K562 (cell line): ENCODE data around the gene ETV4. TPM values are rescaled to one million over a fixed set of nuclear protein-coding genes. Genes with fewer than 3 reads are reported as not detected.
A peak's percentile ranks its signal among the peaks of the same experiment; 100 is the strongest.

ENCODE experiments used
- ADNP ChIP-seq: fragments of 200-800 bp; sonication (Bioruptor generic); IDR thresholded peaks from 2 replicates; pipeline ENCODE4 v1.6.1; 2016; ENCODE audit warnings: missing genetic modification characterization, missing compliant biosample characterization
- FOXP1 ChIP-seq: sonication (generic); formaldehyde crosslinking; IDR thresholded peaks from 2 replicates; pipeline ENCODE4 v1.8.0; 2022; ENCODE audit warnings: mild to moderate bottlenecking, missing genetic modification reagents
- GABPA ChIP-seq: fragments of 200-800 bp; sonication (Bioruptor generic); conservative IDR thresholded peaks from 2 replicates; pipeline ENCODE4 v1.6.1; 2016; ENCODE audit warnings: low read depth, missing genetic modification characterization, missing compliant biosample characterization
- HEY1 ChIP-seq: fragments of 250-450 bp; sonication (Bioruptor Pico); IDR thresholded peaks from 2 replicates; pipeline ENCODE4 v1.5.0; 2020; ENCODE audit warnings: mild to moderate bottlenecking, moderate library complexity, borderline replicate concordance
- IRF2 ChIP-seq: sonication (generic); formaldehyde crosslinking; IDR thresholded peaks from 2 replicates; pipeline ENCODE4 v1.8.1; 2022; ENCODE audit warnings: mild to moderate bottlenecking, missing genetic modification reagents
- NEUROD1 ChIP-seq: fragments of 150-350 bp; IDR thresholded peaks from 2 replicates; pipeline ENCODE4 v1.6.1; 2014; ENCODE audit warnings: borderline replicate concordance, low read length, low read depth; ENCODE audit not compliant: partially characterized antibody
- NFE2L1 ChIP-seq: fragments of 450-650 bp; IDR thresholded peaks from 2 replicates; pipeline ENCODE4 v1.6.1; 2016; ENCODE audit warnings: missing genetic modification characterization, low read depth, mild to moderate bottlenecking, missing compliant biosample characterization, moderate library complexity, borderline replicate concordance
- NFXL1 ChIP-seq: fragments of 450-650 bp; formaldehyde crosslinking; IDR thresholded peaks from 2 replicates; pipeline ENCODE4 v1.4.0; 2021; ENCODE audit warnings: mild to moderate bottlenecking
- TARDBP ChIP-seq: fragments of 450-650 bp; IDR thresholded peaks from 2 replicates; pipeline ENCODE4 v1.6.1; 2016
- YBX1 ChIP-seq: fragments of 450-650 bp; IDR thresholded peaks from 2 replicates; pipeline ENCODE4 v1.7.1; 2016; ENCODE audit warnings: mild to moderate bottlenecking
- ZNF197 ChIP-seq: fragments of 200-800 bp; sonication (Bioruptor generic); IDR thresholded peaks from 2 replicates; pipeline ENCODE4 v1.6.1; 2016; ENCODE audit warnings: low read depth, missing genetic modification characterization, missing compliant biosample characterization
- ZNF589 ChIP-seq: fragments of 200-800 bp; sonication (Bioruptor generic); IDR thresholded peaks from 2 replicates; pipeline ENCODE4 v1.6.1; 2016; ENCODE audit warnings: low read depth, missing genetic modification characterization, missing compliant biosample characterization
- ZNF717 ChIP-seq: fragments of 250-450 bp; sonication (Bioruptor Pico); IDR thresholded peaks from 2 replicates; pipeline ENCODE4 v1.5.0; 2021
- polyA plus RNA-seq, 8 experiments: library from polyadenylated mRNA; depleted of rRNA in 4 of 8; stranded (reverse) in 5 of 8; unstranded in 3 of 8; fragments of >200 nt; fragmentation: Nextera tagmentation in 2 of 8; fragmentation: Illumina TruSeq in 1 of 8; extraction: Ambion mirVana in 2 of 8; extraction: Trizol in 1 of 8; gene quantifications; 2 replicates each; pipeline versions ENCODE4 v1.2.1 to v1.2.3, GENCODE V29; 2011 to 2014; ENCODE audit warnings: inconsistent platforms in 1 of 8, missing spikeins in 1 of 8
- total RNA-seq, 7 experiments: library from RNA; depleted of rRNA in 6 of 7; stranded (reverse); fragments of >200 nt in 6 of 7; fragmentation: Illumina TruSeq in 2 of 7; extraction: Trizol in 2 of 7; gene quantifications; 2 replicates each; pipeline versions ENCODE4 v1.2.1 to v1.2.3, GENCODE V29; 2011 to 2021; ENCODE audit warnings: low replicate concordance in 1 of 7
- TF ChIP-seq, protein P1 (sequence below): sonication (generic); formaldehyde crosslinking; IDR thresholded peaks from 2 replicates; pipeline ENCODE4 v1.4.0; 2020; ENCODE audit warnings: mild to moderate bottlenecking, missing genetic modification reagents
- TF ChIP-seq, protein P2 (sequence below): sonication (generic); formaldehyde crosslinking; IDR thresholded peaks from 2 replicates; pipeline ENCODE4 v1.8.0; 2022; ENCODE audit warnings: mild to moderate bottlenecking, missing genetic modification reagents, borderline replicate concordance
- TF ChIP-seq, protein P3 (sequence below): fragments of 450-650 bp; IDR thresholded peaks from 2 replicates; pipeline ENCODE4 v1.6.1; 2017; ENCODE audit warnings: antibody characterized with exemption, mild to moderate bottlenecking
- TF ChIP-seq, protein P4 (sequence below): sonication (generic); formaldehyde crosslinking; IDR thresholded peaks from 2 replicates; pipeline ENCODE4 v1.8.0; 2022; ENCODE audit warnings: mild to moderate bottlenecking, missing genetic modification reagents

Gene ETV4
- total and polyA plus RNA-seq, 9 of the 15 experiments (the other 6 are each of a cell fraction or from before 2014, with no cell fraction given) = 5.5 to 66.3 (median 28.2) TPM

DNA sequence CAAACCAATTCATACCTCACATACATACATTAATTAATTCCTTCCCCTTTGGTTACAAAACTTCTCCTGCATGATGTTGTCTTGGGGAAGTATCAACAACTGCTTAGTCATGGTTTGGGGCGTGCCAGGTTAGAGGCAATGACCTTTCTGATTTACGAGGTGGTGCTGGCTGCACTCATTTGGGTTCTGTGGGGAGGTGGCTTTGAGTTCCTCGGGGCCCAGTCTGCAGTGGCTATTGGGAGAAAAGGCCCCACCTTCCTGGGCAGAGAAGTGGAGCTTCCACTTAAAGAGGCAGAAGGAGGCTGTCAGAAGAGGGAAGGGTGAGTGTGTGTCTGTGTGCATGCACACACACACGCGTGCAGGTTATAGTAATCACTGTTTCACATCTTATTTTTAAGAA lies 10.2 kb upstream of the ETV4 start (continued):
- TF ChIP-seq FOXP1 (no peak), ZNF197 (CRISPR knock-in tag) (no peak), TARDBP (no peak), ZNF589 (CRISPR knock-in tag) (no peak), GABPA (no peak), NEUROD1 (no peak), ADNP (tag) (no peak), ZNF717 (CRISPR knock-in tag) (no peak), YBX1 (no peak), IRF2 (no peak), NFXL1 (CRISPR knock-in tag) (no peak), NFE2L1 (tag) (peak; percentile 96), HEY1 (CRISPR knock-in tag) (no peak)
- TF ChIP-seq, protein P1, sequence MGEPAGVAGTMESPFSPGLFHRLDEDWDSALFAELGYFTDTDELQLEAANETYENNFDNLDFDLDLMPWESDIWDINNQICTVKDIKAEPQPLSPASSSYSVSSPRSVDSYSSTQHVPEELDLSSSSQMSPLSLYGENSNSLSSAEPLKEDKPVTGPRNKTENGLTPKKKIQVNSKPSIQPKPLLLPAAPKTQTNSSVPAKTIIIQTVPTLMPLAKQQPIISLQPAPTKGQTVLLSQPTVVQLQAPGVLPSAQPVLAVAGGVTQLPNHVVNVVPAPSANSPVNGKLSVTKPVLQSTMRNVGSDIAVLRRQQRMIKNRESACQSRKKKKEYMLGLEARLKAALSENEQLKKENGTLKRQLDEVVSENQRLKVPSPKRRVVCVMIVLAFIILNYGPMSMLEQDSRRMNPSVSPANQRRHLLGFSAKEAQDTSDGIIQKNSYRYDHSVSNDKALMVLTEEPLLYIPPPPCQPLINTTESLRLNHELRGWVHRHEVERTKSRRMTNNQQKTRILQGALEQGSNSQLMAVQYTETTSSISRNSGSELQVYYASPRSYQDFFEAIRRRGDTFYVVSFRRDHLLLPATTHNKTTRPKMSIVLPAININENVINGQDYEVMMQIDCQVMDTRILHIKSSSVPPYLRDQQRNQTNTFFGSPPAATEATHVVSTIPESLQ = no peak
- TF ChIP-seq, protein P2, sequence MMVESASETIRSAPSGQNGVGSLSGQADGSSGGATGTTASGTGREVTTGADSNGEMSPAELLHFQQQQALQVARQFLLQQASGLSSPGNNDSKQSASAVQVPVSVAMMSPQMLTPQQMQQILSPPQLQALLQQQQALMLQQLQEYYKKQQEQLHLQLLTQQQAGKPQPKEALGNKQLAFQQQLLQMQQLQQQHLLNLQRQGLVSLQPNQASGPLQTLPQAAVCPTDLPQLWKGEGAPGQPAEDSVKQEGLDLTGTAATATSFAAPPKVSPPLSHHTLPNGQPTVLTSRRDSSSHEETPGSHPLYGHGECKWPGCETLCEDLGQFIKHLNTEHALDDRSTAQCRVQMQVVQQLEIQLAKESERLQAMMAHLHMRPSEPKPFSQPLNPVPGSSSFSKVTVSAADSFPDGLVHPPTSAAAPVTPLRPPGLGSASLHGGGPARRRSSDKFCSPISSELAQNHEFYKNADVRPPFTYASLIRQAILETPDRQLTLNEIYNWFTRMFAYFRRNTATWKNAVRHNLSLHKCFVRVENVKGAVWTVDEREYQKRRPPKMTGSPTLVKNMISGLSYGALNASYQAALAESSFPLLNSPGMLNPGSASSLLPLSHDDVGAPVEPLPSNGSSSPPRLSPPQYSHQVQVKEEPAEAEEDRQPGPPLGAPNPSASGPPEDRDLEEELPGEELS = no peak
- TF ChIP-seq, protein P3, sequence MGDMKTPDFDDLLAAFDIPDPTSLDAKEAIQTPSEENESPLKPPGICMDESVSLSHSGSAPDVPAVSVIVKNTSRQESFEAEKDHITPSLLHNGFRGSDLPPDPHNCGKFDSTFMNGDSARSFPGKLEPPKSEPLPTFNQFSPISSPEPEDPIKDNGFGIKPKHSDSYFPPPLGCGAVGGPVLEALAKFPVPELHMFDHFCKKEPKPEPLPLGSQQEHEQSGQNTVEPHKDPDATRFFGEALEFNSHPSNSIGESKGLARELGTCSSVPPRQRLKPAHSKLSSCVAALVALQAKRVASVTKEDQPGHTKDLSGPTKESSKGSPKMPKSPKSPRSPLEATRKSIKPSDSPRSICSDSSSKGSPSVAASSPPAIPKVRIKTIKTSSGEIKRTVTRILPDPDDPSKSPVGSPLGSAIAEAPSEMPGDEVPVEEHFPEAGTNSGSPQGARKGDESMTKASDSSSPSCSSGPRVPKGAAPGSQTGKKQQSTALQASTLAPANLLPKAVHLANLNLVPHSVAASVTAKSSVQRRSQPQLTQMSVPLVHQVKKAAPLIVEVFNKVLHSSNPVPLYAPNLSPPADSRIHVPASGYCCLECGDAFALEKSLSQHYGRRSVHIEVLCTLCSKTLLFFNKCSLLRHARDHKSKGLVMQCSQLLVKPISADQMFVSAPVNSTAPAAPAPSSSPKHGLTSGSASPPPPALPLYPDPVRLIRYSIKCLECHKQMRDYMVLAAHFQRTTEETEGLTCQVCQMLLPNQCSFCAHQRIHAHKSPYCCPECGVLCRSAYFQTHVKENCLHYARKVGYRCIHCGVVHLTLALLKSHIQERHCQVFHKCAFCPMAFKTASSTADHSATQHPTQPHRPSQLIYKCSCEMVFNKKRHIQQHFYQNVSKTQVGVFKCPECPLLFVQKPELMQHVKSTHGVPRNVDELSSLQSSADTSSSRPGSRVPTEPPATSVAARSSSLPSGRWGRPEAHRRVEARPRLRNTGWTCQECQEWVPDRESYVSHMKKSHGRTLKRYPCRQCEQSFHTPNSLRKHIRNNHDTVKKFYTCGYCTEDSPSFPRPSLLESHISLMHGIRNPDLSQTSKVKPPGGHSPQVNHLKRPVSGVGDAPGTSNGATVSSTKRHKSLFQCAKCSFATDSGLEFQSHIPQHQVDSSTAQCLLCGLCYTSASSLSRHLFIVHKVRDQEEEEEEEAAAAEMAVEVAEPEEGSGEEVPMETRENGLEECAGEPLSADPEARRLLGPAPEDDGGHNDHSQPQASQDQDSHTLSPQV = peak; percentile 72
- TF ChIP-seq, protein P4, sequence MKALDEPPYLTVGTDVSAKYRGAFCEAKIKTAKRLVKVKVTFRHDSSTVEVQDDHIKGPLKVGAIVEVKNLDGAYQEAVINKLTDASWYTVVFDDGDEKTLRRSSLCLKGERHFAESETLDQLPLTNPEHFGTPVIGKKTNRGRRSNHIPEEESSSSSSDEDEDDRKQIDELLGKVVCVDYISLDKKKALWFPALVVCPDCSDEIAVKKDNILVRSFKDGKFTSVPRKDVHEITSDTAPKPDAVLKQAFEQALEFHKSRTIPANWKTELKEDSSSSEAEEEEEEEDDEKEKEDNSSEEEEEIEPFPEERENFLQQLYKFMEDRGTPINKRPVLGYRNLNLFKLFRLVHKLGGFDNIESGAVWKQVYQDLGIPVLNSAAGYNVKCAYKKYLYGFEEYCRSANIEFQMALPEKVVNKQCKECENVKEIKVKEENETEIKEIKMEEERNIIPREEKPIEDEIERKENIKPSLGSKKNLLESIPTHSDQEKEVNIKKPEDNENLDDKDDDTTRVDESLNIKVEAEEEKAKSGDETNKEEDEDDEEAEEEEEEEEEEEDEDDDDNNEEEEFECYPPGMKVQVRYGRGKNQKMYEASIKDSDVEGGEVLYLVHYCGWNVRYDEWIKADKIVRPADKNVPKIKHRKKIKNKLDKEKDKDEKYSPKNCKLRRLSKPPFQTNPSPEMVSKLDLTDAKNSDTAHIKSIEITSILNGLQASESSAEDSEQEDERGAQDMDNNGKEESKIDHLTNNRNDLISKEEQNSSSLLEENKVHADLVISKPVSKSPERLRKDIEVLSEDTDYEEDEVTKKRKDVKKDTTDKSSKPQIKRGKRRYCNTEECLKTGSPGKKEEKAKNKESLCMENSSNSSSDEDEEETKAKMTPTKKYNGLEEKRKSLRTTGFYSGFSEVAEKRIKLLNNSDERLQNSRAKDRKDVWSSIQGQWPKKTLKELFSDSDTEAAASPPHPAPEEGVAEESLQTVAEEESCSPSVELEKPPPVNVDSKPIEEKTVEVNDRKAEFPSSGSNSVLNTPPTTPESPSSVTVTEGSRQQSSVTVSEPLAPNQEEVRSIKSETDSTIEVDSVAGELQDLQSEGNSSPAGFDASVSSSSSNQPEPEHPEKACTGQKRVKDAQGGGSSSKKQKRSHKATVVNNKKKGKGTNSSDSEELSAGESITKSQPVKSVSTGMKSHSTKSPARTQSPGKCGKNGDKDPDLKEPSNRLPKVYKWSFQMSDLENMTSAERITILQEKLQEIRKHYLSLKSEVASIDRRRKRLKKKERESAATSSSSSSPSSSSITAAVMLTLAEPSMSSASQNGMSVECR = no peak
